ENCODE results near the gene HPN.
A peak's percentile ranks its signal among the peaks of the same experiment; 100 is the strongest.

The HPN gene

GRCh38 chr19:35086455-35086854, 44.9 kb downstream of the HPN start:
- Histone ChIP-seq H3K9ac (ENCODE audit: low read length) (no peak overlapping the region), H3K27ac (ENCODE audit: low read depth, low read length, poor library complexity, severe bottlenecking) (peak overlapping the region; percentile 81), H3K4me1 (ENCODE audit: insufficient read depth, low read length, severe bottlenecking) (peaks cover 32% of the 10 kb centered on the region), H3K4me3 (ENCODE audit: low read depth, low read length, poor library complexity, severe bottlenecking) (no peak overlapping the region), H3K27me3 (ENCODE audit: insufficient read depth, low read length) (no peaks in the 10 kb centered on the region), H3F3A (ENCODE audit: insufficient read depth, low read length) (no peaks in the 10 kb centered on the region), H3K4me2 (ENCODE audit: low read length) (peak overlapping the region; percentile 20; the same call in 1 of the 2 replicates), H3K9me2 (ENCODE audit: low read depth, low read length) (no peaks in the 10 kb centered on the region), H3K79me2 (ENCODE audit: insufficient read depth, low read length) (no peaks in the 10 kb centered on the region), H3K9me3 (ENCODE audit: low read length) (no peaks in the 10 kb centered on the region), H4K20me1 (ENCODE audit: insufficient read depth, low read length) (no peaks in the 10 kb centered on the region), H3K36me3 (ENCODE audit: insufficient read depth, low read length) (no peaks in the 10 kb centered on the region), H2AFZ (ENCODE audit: low read length) (no peak overlapping the region)
- TF ChIP-seq, protein P1, sequence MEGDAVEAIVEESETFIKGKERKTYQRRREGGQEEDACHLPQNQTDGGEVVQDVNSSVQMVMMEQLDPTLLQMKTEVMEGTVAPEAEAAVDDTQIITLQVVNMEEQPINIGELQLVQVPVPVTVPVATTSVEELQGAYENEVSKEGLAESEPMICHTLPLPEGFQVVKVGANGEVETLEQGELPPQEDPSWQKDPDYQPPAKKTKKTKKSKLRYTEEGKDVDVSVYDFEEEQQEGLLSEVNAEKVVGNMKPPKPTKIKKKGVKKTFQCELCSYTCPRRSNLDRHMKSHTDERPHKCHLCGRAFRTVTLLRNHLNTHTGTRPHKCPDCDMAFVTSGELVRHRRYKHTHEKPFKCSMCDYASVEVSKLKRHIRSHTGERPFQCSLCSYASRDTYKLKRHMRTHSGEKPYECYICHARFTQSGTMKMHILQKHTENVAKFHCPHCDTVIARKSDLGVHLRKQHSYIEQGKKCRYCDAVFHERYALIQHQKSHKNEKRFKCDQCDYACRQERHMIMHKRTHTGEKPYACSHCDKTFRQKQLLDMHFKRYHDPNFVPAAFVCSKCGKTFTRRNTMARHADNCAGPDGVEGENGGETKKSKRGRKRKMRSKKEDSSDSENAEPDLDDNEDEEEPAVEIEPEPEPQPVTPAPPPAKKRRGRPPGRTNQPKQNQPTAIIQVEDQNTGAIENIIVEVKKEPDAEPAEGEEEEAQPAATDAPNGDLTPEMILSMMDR (IDR thresholded peaks at IDR 0.05; ENCODE audit: low read length): no peak
- no peak for TF ChIP-seq EZH2 (IDR thresholded peaks at IDR 0.05; ENCODE audit: borderline replicate concordance, low read length)

GRCh38 chr19:35087393-35087792, 45.9 kb downstream of the HPN start:
- no peak overlapping the region for H3K4me2 ChIP-seq (ENCODE audit: low read length)
- no peak overlapping the region for H3K9ac ChIP-seq (ENCODE audit: low read length)

GRCh38 chr19:35088131-35088913, 46.8 kb downstream of the HPN start:
- Histone ChIP-seq H3K9me2 (ENCODE audit: low read depth, low read length) (no peaks in the 10 kb centered on the region), H3K9ac (ENCODE audit: low read length) (no peak overlapping the region), H4K20me1 (ENCODE audit: insufficient read depth, low read length) (no peaks in the 10 kb centered on the region), H3K79me2 (ENCODE audit: insufficient read depth, low read length) (no peaks in the 10 kb centered on the region), H3K4me1 (ENCODE audit: insufficient read depth, low read length, severe bottlenecking) (peaks cover 32% of the 10 kb centered on the region), H2AFZ (ENCODE audit: low read length) (no peak overlapping the region), H3K27me3 (ENCODE audit: insufficient read depth, low read length) (no peaks in the 10 kb centered on the region), H3K4me2 (ENCODE audit: low read length) (no peak overlapping the region), H3F3A (ENCODE audit: insufficient read depth, low read length) (no peaks in the 10 kb centered on the region), H3K27ac (ENCODE audit: low read depth, low read length, poor library complexity, severe bottlenecking) (no peak overlapping the region), H3K9me3 (ENCODE audit: low read length) (no peaks in the 10 kb centered on the region), H3K4me3 (ENCODE audit: low read depth, low read length, poor library complexity, severe bottlenecking) (no peak overlapping the region), H3K36me3 (ENCODE audit: insufficient read depth, low read length) (no peaks in the 10 kb centered on the region)
- TF ChIP-seq EZH2 (IDR thresholded peaks at IDR 0.05; ENCODE audit: borderline replicate concordance, low read length): no peak
- TF ChIP-seq, protein P1 (IDR thresholded peaks at IDR 0.05; ENCODE audit: low read length): no peak

More at GRCh38 chr19:35087393-35087792, 45.9 kb downstream of the HPN start:
- H2AFZ ChIP-seq (ENCODE audit: low read length): no peak overlapping the region
- H3K27me3 ChIP-seq (ENCODE audit: insufficient read depth, low read length): no peaks in the 10 kb centered on the region
- peaks cover 32% of the 10 kb centered on the region for H3K4me1 ChIP-seq (ENCODE audit: insufficient read depth, low read length, severe bottlenecking)
- H3K9me2 ChIP-seq (ENCODE audit: low read depth, low read length): no peaks in the 10 kb centered on the region
- H3K27ac ChIP-seq (ENCODE audit: low read depth, low read length, poor library complexity, severe bottlenecking): no peak overlapping the region
- H3K4me3 ChIP-seq (ENCODE audit: low read depth, low read length, poor library complexity, severe bottlenecking): no peak overlapping the region
- no peaks in the 10 kb centered on the region for H3K79me2 ChIP-seq (ENCODE audit: insufficient read depth, low read length)
- H3K36me3 ChIP-seq (ENCODE audit: insufficient read depth, low read length): no peaks in the 10 kb centered on the region
- no peaks in the 10 kb centered on the region for H3F3A ChIP-seq (ENCODE audit: insufficient read depth, low read length)
- H4K20me1 ChIP-seq (ENCODE audit: insufficient read depth, low read length): no peaks in the 10 kb centered on the region
- TF ChIP-seq, protein P1 (IDR thresholded peaks at IDR 0.05; ENCODE audit: low read length): no peak
- no peak for TF ChIP-seq EZH2 (IDR thresholded peaks at IDR 0.05; ENCODE audit: borderline replicate concordance, low read length)
- H3K9me3 ChIP-seq (ENCODE audit: low read length): no peaks in the 10 kb centered on the region
